Ovary (tissue), 3 donors: ENCODE results near the gene HOXD1.

Experiments used
- CTCF ChIP-seq, 3 donors: fragments of 450-650 bp in 2 of 3; fragments of 200-600 bp in 1 of 3; IDR thresholded peaks; one replicate each; pipeline versions ENCODE4 v1.5.1 to v1.8.0; 2016 to 2022; ENCODE audit warnings: antibody characterized with exemption in 3 of 3, mild to moderate bottlenecking in 1 of 3
- POLR2A ChIP-seq: fragments of 450-650 bp; IDR thresholded peaks from one replicate; pipeline ENCODE4 v1.6.1; 2017; ENCODE audit warnings: antibody characterized with exemption, mild to moderate bottlenecking, moderate library complexity
- donor health status: DM: no; HTN: no; CAD: no.

GRCh38 chr2:176151442-176152287, 36.8 kb upstream of the HOXD1 start, which contains the start of gene HOXD4:
- TF ChIP-seq CTCF (IDR thresholded peaks at IDR 0.05) (no peak), POLR2A (no peak)
